Measurements from ENCODE around the gene PPP1R37. TPM values are rescaled to one million over a fixed set of nuclear protein-coding genes. Genes with fewer than 3 reads are reported as not detected.
"Not testable (repeated sequence)": the region's sequence is repeated elsewhere in the genome, so short reads cannot be mapped to it uniquely, and the experiment has no call there.

Gene PPP1R37
- polyA plus RNA-seq, 1 donor = 24.8 TPM

DNA sequence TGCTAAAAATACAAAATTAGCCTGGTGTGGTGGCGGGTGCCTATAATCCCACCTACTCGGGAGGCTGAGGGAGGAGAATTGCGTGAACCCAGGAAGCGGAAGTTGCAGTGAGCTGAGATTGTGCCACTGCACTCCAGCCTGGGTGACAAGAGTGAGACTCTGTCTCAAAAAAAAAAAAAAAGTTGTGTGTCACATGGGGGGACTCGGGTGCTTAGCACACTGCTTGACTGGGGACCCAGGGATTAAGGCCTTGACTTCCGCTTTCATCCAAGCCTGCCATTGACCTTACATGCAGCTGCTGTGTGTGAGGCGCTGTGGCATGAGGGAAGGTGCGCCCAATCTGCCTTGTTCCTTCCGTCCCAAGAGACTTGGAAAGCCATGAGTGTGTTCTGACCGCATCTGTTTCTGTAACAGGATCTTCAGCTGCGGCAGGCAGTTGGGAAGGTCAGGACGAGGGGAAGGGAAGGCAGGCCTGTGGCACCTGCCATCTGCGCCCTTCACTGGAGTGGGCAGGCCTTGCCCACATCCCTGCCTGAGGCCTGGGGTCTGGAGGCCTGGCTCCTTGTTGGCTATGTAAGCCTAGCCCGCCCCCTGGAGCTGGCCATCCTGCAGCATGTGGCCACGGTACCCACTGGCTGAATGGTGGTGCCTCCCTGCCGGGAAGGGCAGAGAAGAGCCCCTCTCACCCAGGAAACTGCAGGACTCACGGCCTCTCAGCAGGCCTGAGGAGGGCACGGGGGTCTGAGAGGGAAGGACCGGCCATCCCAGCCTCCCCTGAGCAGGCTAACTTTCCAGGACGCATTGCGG is 23.0 kb downstream of the PPP1R37 start:
- DNase-seq = no peak

DNA sequence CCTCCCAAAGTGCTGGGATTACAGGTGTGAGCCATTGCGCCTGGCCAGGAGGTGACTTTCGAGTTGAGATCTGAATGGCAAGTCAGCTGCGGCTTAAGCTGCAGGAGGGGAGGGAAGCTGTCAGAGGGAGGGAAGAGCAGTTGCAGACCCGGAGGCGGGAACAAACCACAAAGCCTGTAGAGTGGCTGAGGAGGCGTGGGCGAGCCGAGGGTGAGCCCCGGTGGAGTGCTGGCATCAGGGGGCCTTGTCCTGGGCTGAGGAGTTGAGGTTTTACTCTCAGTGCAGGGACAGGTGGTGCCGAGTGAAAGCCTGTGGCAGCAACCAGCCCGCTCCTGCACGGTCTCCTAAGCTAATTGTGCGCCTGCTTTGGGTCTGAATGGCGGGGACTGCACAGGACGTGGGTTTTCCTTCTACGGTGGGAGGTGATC is 24.2 kb downstream of the PPP1R37 start:
- DNase-seq = no peak

DNA sequence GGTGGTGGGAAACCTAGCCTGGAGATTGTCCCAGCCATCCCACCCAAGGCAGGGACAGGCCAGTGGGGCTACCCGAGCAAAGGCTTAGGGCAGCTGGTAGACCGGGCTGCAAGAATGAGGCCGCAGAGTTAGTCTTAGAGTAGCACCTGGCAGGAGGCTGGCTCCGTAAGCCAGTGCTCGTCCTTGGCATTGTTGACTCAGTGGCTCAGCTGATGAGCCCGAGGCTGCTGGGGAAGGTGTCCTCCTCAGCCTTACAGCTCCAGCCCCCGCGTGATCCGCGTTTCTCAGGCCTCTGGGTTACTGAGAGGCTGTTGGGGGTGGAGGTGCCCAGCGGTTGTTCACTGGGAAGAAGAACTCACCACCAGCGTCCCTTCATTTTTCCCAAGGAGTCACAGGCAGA is 24.7 kb downstream of the PPP1R37 start:
- no peak for DNase-seq

DNA sequence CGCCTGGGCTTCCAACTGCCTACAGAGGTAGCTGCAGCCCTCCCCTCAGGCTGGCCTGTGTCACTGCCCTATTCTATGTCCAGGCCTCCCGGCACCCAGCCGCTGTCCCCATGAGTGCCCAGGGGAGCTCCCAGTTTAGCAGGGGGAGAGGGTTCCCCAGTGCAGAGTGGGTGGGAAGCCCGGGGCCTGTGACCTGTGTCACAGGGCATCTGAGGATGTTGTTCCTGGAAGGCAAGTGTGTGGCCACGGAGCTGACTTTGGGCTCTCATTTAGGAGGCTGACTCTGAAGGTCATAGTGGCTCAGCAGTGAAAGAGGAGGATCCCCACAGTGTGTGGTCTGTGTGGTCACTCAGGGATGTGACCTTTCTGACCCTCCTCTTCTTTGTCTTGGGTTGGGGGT is 25.1 kb downstream of the PPP1R37 start:
- DNase-seq = no peak

DNA sequence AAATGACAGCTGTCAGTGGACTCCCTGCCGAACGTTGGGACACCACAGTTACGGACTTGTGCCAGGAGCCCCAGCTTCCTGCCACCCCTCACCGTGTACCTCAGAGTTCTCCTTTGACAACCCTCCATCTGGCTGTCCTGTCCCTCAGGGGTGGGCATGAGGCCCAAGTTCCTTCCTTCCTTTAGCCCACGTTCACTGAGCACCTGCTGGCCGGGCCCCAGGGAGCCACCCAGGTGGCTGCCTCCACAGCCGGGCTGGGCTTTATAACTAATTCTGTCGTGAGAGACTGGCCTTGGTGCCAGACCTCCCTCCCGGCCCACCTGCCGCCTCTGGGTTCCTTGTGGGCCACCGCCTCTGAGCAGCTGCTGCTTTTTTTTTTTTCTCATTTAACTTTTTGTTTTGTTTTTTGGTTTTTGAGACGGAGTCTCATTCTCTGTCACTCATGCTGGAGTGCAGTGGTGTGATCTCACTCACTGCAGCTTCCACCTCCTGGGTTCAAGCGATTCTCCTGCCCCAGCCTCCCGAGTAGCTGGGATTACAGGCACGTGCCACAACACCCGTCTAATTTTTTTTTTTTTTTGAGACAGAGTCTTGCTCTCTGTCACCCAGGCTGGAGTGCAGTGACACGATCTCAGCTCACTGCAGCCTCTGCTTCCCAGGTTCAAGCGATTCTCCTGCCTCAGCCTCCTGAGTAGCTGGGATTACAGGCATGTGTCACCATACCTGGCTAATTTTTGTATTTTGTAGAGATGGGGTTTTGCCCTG is 25.8 kb downstream of the PPP1R37 start:
- not testable (repeated sequence) for DNase-seq

DNA sequence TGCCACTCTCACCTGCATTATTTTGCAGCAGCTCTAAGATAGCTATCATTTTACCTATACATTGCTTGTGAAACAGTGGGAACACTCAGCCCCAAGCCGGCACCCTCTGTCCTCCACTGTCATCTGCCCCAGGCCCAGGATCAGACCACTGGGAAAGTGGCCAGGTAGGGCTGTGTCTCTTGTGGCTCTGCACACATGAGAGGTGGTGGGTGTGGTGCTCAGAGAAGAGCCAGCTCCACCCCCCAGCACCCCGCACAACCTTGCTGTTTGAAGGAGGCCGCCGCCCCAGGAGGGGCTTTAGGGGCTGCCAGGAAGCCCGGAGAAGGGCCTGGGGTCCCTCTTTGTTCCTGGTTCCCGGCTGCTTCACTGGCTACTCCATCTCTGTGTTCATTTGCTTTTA is 26.6 kb downstream of the PPP1R37 start:
- no peak for DNase-seq

DNA sequence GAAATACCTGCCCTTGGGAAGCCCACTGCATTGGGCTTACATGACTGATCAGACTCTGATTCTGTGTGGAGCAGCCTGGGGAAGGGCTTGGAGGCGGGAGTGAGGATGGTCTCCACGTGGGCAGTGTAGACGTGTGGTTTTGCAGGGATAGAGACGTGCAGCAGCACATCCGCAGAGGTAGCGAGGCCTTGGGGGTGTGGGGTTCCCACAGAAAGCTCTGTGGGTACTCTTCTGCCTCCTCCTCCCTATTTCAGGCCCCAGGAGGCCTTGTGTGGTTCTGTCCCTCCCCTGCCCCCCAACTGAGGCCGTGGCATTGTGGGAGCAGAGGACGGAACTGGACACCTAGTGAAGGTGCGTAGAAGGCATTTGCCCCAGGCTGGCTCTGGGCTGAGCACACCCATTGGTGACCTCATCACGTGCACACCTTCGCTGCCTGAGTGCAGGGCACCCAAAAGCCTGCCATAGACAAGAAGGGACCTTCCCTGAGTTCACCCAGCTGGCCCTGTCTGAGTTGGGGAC is 28.9 kb downstream of the PPP1R37 start:
- no peak for DNase-seq

DNA sequence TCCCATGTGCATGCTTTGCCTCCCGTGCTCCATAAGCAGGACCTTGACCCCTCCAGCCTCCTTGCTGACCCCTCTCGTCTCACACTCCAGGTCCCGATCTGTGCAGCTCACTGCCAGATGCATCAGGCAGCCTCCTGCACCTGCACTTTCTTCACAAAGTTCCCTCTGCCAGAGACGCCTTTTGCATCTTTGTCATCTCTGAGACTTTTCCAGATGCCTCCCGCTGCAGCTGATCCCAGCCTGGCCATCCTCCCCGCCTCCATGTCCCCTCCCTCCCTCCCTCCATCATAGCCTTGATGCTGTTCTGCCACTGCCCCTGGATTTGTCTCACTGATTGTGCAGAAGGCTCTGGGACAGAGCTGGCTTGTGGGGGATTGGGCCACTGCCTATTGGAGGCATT is 29.9 kb downstream of the PPP1R37 start:
- no peak for DNase-seq

DNA sequence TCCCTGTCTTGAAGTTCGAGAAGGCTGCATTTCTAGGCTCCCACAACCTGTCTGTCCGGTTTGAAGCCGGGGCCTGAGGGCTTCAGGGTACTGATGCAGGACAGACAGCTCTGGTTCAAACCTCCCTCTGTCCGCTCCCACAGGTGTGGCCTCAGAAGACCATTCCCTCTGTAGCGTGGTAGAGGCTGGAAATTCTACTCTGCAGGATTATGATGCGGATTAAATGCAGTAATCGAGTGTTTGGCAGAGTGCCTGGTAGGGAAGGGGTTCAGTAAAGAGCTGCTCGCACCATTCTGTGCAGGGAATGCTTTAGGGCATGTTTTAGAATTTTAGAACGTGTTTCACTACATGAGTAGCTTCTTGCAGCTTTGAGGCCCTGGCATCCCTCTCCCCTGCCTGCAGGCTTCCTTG is 30.5 kb downstream of the PPP1R37 start:
- no peak for DNase-seq

DNA sequence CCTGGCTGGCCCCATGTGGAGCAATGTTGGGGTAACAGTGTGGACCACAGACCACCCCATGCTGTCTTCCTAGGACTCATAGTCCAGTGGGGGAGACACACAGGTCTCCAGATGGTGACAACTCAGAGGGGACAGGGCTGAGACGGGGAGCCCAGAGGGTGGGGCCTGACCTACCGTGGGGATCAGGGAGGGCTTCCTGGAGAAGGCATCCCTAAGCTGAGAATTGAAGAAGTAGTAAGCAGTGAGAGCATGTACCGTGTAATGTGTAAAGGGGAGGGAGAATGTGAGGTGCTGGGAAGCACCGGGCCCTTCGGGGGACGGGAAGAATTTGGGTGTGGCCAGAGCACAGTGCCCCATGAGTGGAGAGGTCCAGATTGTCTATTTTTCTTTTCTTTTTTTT is 31.0 kb downstream of the PPP1R37 start:
- DNase-seq = no peak

DNA sequence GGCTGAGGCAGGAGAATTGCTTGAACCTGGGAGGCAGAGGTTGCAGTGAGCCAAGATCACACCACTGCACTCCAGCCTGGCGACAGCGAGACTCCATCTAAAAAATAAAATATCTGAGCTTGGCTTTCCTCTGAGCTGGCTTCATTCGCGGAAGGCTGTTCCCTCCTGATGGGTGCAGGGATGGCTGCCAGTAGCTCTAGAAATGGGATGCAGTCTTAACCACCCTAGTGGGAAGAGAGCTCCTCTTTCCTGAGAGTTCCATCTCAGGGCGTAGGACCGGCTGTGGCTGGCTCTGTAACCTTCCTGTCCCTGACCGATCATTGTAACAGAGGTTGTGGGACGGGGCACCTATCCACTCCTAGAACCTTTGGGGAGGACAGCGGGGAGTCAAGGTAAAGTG is 32.4 kb downstream of the PPP1R37 start:
- no peak for DNase-seq

DNA sequence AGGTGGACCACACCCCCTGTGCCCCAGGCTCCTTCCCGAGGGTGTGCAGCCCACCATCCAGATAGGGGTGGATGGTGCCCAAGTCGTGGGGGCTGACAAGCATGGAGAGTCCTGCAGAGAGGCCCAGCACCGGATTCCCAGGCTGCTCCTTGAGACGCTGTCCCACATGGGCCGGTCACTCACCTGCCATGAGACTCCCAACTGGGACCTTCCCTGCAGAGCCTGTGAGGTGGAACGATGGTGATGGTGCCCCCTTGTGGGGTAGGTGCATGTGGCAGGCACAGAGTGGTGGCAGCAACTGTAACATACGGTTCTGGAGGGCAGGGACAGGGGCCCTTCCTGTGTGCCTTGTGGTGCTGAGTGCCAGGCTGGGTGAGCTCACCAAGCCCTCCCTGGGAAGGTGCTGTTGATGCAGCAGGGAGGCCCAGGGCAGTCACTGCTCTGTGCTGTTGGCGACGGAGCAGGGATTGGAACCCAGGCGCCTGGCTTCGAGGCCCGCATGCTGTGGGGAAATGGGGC is 33.1 kb downstream of the PPP1R37 start:
- no peak for DNase-seq

DNA sequence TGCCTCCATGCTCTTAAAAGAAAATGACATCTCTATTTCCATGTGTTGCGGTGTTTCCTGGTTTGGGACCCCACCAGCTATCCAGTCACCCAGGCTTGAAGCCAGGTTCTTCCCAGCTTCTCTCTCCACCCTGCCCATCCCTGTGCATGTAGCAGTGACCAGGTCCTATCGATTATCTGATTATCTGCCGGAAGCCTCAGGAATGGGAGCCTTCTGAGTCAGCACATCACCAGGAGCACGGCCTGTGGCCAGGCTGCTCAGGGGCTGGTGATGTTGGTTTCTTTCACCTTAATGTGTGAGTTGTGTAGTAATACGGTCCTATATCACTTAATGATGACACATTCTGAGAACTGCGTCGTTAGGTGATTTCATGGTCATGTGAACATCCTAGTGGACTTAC is 33.7 kb downstream of the PPP1R37 start:
- DNase-seq = no peak

DNA sequence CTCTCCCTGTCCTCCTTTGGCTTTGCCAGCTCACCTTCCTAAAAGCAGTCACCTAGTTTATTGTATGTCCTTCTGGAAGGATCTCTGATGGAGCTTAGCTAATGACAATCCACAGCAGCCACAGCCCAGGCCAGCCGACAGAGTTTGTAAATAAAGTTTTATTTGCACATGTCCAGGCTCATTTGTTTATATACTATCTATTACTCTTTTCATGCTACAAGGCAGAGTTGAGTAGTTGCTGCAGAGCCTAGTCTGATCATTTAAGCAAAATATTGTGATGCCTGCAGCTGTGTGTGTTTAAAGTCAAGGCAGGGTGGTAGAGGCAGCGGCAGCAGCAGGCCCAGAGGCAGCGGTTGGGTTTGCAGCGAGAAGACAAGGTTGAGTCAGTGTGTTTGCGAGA is 35.2 kb downstream of the PPP1R37 start:
- DNase-seq = no peak

DNA sequence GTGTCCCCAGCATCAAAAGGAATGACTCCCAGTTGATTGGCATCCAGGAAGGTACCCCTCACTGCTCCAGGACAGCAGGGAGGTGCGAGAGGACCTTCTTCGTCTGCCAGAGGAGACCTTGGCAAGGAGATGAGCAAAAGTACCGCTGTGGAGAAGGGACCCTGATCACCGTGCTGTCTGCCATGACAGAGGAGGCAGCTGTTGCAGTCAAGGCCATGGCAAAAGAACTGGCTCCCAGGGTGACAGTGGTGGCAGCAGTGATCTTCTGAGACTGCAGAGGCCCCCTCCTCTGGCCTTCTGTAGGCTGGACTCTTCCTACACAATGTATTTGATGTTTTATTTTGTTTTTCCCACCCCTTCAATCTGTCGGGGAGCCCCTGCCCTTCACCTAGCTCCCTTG is 35.8 kb downstream of the PPP1R37 start:
- DNase-seq = no peak

DNA sequence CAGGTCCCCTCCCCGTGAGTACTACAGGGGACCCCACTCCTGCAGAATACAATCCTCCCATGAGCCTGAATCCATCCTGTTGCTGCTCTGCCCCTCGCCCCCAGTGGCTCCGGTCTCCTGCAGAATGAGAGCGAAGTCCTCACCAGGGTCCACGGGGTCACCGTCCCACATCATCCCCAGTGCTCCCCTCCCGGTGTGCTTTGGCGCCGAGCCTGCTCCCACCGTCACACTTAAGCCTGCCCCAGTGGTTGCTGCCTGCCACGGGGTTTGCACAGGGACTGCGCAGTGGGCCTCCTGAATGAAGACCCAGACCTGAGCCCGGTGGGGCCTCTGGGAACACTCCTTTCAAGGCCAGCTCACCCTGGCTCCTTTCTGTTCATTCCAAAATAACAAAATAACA is 37.3 kb downstream of the PPP1R37 start:
- no peak for DNase-seq

DNA sequence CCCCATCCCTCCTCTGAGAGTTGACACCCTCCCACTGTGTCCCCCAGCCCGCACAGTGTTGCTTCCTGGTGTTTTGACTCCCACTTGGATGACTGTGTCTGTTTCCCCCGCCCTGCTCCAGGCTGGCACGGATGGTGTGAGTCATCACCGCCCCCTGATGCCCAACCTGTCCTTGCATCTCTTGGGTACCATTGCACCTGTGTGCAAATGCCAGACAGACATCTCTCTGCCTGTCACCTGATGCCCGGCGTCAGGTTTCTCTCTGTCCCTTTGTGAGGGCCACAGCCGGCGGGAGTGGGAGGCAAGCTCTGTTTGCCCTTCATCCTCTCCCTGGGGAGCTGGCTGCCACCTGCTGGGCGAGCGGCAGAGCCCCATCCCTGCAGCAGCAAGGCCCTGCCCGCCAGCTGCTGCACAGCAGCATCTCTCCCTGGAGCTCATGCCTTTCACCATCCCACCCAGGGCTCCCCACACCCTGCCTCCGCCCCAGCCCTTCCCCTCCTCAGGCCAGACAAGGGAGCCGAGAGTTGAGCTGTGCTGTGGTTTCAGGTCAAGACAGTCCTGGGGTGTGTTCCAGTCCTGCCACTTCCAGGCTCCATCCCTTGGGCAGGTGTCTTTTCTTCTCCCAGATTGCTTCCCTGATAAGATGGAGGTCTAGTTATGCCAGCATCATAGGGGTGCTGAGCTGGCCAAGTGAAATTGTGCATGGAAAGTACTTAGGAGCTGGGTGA is 38.1 kb downstream of the PPP1R37 start:
- no peak for DNase-seq

DNA sequence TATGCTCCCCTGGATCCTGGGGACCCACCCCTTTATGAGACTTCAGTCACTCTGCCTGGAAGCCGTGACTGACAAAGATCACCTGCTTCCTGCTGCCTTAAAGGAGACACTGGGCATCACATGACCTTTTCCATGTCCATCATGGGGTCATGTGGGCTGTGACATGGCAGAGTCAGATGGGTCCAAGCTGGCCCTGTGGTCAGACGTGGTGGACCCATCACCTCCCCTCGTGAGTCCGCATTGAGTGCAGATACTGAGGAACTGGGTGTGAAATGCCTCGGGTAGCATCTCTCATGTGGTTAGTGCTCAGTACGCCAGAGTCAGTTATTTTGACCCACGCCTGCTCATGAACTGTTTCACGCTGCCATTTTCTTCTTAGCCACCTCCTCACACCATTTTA is 40.7 kb downstream of the PPP1R37 start:
- DNase-seq = no peak

DNA sequence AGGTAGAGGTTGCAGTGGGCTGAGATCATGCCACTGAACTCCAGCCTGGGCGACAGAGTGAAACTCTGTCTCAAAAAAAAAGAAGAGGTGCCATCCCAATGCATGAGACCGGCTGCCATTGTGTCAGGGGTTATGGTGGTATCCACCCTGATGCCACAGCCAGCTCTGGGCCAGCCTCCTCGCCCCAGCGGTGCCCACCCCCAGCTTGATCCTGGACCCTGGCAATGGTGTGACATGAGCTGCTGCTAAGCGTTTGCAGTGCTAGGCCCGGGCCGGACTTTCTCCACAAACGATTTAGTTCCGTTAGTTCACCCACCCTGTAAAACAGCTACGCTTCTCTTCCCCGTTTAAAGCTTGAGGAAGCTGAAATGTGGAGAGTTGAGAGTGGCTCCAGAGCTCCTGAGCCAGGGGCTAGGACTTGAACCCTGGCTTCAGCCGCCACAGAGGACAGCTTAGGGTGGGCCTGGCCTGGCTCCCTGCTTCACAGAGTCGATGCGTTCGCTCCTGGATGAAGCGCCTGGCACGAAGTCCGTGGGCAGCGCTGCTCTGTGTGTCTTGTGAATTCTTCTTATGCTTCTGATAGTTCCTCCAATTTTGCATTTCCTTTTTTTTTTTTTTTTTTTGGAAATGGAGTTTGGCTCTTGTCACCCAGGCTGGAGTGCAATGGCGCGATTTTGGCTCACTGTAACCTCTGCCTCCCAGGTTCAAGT is 42.4 kb downstream of the PPP1R37 start:
- no peak for DNase-seq

DNA sequence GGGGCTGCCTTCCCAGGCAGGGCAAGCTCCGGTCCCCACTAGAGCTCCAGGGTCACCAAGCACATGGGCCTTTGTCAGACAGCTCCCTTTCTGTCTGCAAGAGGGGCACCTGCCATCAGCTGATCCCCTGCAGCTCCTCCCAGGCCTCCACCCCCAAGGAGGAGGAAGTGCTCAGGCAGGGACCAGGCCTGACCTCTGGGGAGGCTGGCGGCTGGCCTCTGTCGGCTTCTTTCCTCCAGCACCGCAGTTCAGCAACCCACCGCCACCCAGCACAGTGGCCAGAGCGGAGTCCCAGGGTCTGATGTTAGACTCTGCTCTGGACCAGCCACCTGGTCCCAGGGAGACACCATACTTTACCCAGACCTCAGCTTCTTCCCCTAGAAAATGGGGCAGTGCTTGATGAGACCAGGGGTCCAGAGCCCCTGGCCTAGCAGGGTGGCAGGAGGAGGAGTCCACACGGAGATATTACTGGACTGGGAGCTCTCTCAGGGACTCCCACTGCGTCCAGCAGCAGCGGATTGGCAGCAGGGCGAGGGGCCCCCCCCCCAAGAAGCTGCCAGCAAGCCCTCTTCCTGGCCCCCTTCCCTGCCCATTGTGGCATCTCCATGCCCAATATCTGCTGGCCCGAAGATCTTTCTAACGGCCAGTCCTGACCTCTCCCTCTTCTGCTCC is 43.7 kb downstream of the PPP1R37 start:
- no peak for DNase-seq

DNA sequence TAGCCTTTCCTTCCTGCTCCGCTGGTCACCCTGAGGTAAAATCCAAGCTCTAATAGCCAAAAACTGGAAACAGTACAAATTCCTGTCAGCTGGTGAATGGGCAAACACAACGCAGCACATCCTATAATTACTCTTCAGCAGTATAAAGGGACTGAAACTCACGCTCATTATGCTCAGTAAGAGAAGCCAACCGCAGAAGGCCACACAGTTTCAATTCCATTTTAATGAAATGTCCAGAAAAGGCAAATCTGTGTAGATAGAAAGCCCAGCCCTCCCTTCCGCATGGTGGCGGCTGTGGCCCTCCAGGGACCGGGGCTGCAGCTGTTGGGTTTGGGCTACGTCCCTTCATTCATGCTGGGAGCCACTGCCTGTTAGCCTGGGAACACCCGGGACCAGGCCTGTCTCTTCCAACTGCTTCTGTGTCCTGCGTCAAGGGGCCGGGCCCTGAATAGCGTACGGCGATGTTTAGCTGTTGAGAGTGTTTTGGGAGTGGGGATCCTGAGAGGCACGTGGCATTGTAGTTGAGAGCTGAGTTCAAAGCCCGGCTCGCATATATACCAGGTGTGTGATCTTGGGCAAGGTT is 44.3 kb downstream of the PPP1R37 start:
- peak; percentile 76 for DNase-seq

Data from hindlimb muscle (tissue), 1 donor.